Ecto neural progenitor cell (in vitro differentiated cells): ENCODE measurements around the gene ARHGEF26.

ENCODE experiments used
- DNase-seq: peaks from one replicate; pipeline ENCODE4 v3.0.0-alpha.2; 2018; ENCODE audit warnings: low spot score

ARHGEF26 gene

DNA sequence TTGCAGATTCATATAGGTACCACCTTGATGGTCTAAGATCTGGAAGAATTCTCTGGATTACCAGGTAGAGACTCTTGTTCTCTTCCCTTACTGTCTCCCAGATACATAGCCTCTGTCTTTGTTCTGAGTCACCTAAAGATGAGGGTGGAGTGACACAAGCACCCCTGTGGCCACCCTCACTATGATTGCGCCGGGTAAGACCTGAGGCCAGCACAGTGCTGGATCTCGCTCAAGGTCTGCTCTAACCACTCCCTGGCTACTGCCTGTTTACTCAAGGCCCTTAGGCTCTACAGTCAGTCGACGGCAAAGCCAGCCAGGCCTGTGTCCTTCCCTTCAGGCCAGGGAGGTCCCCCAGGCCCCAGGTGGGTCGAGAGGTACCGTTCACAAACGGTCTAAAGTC is 88.3 kb downstream of the ARHGEF26 start:
- no peak for DNase-seq

DNA sequence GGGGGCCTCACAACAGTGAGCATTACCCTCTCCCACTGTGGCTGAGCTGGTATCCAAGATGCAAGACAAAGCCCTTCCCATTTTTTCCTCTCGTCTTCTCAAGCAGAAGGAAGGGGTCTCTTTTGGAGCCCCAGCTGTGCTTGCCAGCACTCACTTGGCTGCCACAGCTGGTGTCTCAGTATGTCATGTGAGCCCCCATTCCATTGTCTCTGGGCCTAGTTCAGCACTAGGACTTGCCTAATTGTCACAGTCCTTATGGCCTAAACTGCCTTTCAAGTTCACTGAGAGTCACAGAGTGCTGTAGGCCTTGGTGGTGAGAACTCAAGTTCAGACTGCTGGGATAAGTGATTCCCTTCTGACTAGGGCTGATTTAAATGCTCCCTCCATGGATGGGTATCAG is 89.8 kb downstream of the ARHGEF26 start:
- DNase-seq, result no peak

DNA sequence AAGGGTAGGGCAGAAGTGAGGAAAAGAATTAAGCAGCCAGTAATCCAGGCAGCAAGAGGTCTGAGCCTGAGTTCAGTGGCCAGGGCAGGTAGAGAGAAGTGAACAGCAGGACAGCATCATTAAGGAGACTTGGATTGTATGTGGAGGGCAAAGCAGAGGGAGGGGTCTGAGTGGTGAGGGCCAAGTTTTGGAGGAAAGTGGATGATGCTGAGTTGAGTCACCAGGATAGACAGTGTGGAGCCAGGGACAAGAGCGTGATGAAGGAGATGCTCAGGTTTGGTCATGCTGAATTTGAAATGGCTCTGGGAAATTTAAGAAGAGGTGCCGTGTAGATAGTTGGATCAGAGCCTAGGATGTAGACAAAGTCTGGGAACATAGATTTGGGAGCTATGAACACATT is 93.1 kb downstream of the ARHGEF26 start:
- DNase-seq, result no peak

DNA sequence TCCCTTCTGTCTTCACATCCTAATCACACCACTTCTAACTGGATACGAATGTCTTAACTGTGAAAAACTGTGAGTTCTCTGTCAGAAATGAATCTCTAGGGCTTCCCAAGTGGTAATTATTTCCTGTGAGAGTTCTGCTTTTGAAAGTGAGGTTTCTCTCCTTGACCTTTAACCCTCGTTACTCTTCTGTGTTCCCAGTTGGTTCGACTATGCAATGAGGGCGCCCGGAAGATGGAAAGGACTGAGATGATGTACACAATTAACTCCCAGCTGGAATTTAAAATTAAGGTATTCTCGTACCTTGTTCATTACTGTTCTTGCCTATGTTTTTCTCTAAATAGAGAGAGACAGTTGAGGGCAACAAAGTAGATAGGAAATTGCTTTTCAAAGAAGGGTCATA is 96.5 kb downstream of the ARHGEF26 start:
- DNase-seq, result no peak

DNA sequence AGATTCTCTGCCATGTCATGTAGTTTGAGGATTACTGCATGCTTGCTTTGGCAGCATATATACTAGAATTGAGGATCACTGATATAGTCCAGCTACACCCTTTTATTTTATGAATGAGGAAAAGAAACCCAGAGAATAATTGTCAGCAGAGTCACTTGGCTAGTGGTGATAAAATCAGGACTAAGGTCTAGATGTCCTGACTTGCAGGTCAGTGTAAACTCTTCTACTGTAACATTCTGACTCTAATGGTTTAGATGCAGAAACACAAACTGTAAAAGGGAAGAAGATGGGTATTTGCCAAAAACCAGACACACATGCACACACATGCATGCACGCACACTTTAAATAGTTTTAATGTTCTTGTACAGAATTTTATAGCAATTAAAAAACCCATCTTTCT is 97.5 kb downstream of the ARHGEF26 start:
- DNase-seq, result no peak

DNA sequence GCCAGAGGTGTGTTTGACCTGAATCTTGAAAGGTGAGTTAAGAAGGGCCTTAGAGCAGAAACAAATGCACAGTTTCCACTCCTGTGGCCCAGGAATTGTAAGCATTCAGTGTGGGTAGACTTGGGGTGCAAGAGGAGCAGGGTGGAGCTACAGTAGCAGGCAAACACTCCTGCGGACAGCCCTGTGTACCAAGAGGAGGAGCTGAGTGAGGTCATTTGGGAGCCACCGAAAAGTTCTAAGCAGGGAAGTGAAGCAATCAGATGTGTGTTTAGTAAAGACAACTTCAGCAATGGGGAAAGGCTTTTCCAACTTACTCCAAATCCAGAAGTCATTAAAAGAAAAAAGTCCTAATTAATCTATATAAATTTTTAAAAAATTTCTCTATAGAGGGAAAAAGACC is 99.3 kb downstream of the ARHGEF26 start:
- no peak for DNase-seq

DNA sequence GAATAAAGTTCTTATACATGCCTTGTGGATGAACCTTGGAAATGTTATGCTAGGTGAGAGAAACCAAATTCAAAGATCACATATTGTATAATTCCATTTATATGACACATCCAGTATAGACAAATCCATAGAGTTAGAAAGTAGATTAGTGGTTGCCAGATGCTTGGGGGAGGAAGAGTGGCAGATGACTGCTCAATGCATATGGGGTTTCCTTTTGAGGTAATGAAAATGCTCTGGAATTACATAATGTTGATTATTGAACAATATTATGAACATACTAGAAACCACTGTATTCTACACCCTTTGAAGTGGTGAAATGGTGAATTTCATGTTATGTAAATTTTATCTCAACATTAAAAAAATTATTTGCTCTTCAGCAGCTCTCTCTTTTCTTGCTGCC is 102.3 kb downstream of the ARHGEF26 start:
- DNase-seq, result no peak

DNA sequence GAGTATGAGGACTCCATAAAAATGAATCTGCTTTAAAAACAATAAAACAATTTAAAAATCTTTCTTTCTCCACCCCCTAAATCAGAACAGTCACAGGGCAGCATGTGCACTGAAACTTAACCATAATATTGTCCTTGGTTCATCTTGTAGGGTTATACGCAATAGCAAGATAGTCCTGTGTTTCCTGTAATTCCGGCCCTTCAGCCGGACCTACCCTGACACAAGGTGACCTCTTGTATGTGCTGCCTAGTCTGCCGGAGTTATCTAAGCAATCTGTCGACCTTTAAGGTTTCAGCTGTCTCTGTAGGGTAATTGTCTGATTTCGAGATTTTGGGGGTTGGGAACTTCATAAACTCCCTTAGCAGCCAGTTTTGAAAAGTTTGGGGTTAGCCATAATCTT is 103.2 kb downstream of the ARHGEF26 start:
- DNase-seq, result no peak

DNA sequence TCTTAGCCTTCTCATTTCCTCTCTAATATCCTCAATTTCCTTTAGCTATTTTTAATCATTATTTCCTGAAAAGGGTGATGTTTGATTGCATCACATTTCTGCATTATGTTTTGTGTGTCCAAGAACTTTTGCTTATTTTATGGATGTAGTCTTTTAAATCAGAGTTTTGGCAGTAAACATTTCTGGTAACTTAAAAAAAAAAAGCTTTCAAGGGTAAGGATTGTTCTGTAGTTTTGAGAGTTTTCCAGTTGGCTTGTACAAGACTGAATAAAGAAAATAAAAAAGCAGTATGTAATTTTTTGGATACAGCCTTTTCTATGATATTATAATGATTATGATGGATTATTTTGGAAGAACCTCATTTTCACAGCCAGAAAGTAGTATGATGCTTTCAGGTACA is 103.7 kb downstream of the ARHGEF26 start:
- no peak for DNase-seq

DNA sequence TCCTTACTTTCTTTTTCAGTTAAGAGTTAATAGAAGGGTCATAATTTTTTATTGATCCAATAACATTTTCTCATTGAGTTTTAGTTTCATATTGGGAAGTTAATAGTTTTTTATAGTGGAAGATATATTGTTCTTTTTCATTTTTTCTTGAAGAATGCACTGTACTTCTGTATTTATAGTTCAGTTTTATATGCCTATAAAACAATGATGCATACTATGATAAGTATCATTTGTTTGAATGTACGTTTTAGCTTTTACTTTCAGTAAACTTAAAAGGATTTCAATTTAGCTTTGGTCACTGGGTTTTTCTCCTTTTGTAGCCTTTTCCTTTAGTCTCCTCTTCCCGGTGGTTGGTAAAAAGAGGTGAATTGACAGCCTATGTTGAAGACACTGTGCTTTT is 104.3 kb downstream of the ARHGEF26 start:
- no peak for DNase-seq

DNA sequence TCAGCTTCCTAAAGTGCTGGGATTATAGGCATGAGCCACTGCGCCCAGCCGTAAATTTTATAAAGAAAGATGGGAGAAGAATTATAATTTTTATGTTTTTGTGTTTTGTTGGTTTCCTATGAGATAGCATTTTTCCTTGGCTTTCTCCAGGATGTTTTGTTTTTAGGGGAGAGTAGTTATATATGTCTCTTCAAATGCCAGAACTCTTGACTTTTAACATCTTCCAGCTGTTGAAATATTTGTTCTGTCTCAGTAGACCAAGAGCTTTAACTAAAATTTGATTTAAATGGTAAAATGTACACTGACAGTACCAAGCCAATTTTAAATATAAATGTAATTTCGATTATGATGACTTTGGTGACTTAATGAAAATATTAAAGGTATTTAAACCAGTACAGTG is 106.3 kb downstream of the ARHGEF26 start:
- DNase-seq, result no peak

DNA sequence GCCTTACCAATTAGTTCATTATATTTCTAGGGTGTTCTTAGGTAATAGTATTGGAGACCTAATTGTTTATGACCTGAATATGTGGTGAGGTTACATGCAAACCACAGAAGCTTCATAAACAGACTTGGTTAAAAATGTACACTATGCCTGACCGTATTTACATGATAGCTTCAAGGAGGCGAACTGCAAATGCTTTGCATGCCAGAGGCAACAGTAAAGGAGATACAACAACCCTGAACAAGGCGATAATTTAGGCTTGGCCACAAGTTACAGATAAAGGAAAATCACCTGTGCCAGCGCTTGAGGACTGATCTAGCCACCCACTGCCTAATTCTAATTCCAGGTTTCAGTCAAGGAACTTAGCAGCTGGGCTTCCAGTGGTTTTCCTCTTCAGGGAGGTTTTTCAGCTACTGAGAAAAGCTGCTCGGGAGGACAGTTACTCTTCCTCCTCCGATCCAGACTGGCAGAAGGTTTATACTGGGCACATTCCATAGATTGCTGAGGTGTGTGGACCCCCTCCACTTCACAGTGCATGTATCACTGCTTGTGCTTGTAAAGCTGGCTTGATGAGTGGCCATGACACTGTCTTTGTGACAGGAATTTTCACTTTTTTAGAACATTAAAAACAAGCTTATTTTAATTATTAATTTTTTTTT is 107.5 kb downstream of the ARHGEF26 start:
- no peak for DNase-seq

DNA sequence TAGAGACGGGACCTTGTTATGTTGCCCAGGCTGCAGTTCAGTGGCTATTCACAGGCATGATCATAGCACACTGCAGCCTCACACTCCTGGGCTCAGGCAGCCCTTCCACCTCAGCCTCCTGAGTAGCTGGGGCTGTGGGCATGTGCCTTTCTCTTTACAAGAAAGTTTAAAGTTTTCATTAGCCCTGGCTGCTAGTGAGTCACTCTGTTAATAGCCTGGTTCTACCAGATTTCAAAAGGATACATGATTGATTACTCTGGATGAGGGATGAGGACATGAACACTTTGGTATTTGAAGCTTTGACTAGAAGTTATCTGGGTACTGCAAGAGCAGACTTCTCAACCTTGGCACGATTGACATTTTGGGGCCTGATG is 108.0 kb downstream of the ARHGEF26 start:
- DNase-seq, result no peak

DNA sequence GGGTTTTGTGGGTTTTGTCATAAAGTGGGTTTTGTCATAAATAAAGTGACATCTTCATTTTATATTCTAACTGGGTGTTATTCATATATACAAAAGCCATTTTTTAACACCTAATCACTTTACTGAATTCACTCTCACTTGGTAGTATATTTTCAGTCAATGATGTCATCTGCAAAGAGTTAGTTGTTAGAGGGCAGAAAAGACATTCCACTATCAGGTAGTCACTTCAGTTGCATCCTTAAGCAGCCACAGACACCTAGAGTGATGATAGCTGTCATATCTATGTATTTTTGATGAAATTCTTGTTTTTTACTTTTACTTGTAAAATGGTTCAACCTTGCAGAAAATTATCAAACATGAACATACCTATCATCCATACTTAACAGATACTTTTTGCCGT is 114.1 kb downstream of the ARHGEF26 start:
- DNase-seq, result no peak

DNA sequence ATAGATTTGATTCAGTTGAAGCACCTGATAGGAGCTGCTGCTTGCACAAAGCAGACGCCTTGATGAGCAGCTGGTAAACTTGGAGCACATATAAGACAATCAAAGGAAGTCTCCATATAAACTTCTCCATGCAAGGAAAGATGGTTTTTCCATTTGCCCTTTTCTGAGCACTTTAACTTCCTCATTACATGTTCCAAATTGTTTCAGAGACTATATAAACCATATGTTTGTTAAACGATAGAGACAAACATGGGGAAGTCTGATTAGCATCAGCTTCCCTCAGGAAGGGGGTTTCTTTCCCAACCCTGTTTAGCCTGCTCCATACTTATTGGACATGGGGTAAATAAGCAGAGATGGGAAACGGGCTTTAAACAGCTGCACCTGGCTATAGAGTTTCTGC is 115.1 kb downstream of the ARHGEF26 start:
- DNase-seq, result no peak

DNA sequence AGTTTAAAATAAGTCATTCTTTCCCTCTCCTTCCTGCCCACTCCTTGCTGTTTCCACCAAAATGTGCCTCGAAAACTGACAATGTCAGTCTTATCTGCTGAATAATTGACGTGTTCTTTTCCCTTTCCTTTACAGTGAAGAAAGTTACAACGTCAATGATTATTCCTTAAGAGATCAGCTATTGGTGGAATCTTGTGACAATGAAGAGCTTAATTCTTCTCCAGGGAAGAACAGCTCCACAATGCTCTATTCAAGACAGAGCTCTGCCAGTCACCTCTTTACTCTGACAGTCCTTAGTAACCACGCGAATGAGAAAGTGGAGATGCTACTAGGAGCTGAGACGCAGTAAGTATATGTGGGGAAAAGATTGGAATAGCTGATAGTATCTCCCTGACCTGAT is 119.0 kb downstream of the ARHGEF26 start:
- DNase-seq, result no peak

DNA sequence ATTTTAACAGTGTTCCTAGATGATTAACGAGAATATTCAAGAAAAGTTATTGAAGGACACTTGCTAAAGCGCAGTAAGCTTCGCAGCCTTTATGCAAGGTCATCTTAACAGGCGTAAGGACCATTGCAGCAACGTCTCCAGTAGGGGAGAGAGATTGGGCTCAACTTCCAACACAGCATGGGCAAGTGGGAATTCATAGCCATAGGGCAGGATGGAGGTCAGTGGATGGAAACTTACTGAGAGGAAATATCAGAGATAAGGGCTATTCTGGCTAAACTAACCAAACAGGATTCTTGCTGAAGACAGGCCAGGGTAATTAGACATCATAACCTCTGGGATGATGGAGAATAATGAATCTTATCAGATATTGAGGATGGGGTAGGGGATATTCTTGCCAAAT is 120.3 kb downstream of the ARHGEF26 start:
- DNase-seq, result no peak

DNA sequence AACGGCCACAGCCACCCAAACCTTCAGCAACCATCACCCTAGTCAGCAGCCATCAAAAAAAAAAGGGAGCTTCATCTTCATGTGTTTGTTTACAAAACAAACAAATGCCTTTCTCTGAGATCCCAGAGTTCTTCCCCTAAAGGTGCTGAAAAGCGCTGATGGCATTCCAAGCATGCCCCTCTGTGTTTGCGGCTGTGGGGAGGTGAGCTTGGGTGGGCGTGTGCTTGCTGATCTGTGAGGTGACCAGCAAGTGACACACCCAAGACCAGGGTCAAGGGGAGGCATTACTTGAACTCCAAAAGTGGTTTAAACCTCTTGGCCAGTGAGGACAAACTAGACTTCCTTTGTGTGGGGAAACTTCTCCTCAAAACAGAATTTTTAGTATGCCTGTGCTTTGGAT is 121.6 kb downstream of the ARHGEF26 start:
- DNase-seq, result no peak

DNA sequence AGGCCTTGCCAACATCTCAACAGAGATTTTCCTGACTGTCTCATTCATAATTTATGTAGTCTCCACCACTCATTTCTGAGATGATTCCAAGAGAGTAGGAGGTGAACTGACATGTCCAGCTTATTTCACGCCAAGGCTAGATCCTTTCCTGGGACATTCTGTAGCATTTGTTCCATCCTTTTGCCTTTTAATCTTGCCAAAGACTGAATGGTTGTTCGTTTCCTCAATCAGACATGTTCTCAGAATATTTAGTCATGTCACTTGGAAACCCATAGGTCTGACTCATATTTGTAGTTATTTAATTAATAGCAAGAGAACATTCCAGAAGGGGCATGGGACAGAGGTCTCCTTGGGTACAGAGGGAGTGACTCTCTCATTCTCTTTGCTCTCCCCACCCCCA is 122.2 kb downstream of the ARHGEF26 start:
- DNase-seq, result no peak

DNA sequence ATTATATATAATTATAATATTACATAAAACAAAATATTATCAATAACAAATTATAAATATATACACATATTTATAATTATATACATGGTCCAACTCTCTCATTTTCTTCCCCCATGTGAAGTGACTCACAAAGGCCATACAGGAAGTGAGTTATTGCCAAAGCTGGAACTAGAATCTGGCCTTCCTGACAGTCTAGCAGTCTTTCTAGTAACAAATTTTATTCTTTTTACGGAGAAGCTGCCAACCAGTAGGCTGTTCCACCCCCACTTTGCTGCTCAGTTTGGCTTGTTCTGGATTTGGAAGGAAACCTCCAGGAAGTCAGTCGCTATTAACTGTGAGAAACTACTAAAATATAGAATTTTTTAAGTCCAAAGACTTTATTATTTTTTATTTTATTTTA is 123.5 kb downstream of the ARHGEF26 start:
- DNase-seq, result no peak

DNA sequence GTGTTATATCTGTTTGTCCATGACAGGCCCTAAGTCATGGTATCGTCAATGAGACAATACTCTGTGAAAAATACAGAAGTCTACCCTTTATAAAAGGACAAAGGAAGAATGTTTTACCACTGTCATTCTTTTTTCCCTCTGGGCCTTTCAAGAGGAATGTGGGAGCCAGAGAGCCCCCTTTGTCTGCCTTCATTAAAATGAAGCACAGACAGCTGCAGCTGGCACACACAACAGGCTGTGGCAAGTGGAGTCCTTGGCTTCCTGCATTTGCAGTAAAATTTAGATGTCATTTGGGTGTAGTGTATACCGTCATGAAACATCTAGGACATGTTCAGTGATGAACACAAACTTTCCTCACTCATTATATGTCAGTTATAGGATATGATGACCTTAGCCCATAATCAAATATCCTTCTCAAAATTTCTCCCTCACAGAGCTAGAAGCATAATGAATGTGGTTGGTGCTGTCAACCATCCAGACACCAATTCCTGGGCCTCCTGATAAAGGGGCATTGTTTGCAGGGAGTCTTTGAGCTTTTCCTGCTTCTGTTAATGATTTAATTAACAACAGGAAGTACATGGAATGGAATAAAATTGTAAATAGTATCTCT is 126.7 kb downstream of the ARHGEF26 start:
- no peak for DNase-seq

DNA sequence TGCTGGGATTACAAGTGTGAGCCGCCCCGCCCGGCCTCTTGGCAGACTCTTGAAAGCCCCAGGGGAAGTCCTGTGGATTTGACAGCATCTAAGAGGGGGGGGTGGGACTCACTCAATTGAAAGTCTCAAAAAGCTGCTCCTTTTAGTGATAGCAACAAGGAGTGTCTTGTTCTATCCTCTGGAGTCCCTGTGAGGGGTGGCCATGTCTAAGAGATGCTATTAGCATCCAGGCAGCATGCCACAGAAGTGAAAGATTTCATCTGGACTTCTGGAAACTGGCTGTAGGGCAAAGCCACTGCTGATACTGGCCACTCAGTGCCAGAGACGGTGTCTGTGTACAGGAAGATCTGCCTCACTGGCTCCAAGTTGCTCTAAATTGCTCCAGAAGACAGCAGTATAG is 129.1 kb downstream of the ARHGEF26 start:
- DNase-seq, result no peak

DNA sequence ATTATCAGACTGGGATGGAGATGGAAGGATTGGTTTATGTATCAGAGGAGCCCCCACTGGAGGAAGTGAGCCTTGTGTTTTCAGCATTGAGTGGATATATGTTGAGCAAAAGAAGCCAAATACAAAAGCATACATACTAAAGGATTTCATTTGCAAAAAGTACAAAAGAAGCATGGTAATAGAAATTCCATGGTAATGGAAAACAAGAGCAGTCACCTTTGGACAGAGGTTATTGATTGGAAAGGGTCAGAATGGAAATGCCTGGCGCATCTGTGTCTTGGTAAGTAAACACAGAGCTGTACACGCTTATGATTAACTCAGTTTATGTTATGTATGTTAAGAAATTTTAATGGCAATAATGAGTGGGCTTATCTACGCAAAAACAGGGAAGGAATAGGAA is 130.4 kb downstream of the ARHGEF26 start:
- DNase-seq, result no peak
